Measurements from ENCODE around the gene DIAPH2.

The DIAPH2 gene

DNA sequence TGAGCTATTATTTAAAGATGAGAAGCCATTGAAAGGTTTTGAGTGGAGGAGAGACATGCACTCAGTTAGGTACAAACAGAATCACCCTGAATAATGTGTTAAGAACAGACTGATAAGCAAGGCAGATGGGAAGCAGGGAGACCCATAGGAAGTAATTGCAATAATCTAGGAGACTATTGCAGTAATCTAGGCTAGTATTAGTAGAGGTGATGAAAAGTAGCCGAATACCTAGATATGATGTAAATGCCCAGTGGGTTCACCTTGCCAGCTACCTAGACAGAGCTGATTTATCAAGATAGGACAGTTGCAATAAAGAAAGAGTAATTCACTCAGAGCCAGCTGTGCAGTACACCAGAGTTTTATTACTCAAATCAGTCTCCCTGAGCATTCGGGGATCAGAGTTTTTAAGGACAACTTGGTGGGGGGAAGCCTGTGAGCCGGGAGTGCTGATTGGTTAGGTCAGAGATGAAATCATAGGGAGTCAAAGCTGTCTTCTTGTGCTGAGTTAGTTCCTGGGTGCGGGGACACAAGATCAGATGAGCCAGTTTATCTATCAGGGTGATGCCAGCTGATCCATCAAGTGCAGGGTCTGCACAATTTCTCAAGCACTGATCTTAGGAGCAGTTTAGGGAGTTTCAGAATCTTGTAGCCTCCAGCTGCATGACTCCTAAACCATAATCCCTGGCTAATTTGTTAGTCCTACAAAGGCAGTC is 626.6 kb downstream of the DIAPH2 start:
- H3K36me3 ChIP-seq (ENCODE audit: control insufficient read depth, insufficient read depth, low read length) = no peaks in the 10 kb centered on the region
- no peak overlapping the region for H3K27ac ChIP-seq (ENCODE audit: low read depth, low read length)
- H3K9ac ChIP-seq (ENCODE audit: low read length) = no peak overlapping the region
- H3K4me3 ChIP-seq (ENCODE audit: low read length) = no peak overlapping the region
- H3K27me3 ChIP-seq (ENCODE audit: control insufficient read depth, insufficient read depth, low read length) = no peaks in the 10 kb centered on the region
- no peaks in the 10 kb centered on the region for H3K4me1 ChIP-seq (ENCODE audit: control insufficient read depth, insufficient read depth, low read length)

DNA sequence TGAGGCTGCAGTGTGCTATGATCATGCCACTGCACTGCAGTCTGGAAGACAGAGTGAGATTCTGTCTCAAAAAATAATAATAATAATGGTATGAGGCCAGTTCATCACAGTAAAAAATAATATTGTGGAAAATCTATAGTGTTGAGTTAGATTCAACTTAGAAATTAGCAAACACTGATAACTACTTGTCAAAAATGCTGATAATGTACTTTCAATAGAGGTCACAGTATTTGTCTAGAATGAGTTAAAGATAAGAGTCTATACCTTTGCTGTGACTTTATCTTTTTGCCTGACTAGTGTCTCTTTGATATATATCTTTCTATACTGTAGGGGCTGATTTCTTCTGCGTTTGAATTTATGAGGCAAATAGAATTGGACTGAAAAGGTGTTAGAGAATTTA is 629.7 kb downstream of the DIAPH2 start:
- H3K4me1 ChIP-seq (ENCODE audit: control insufficient read depth, insufficient read depth, low read length) = no peaks in the 10 kb centered on the region
- no peaks in the 10 kb centered on the region for H3K36me3 ChIP-seq (ENCODE audit: control insufficient read depth, insufficient read depth, low read length)
- H3K27me3 ChIP-seq (ENCODE audit: control insufficient read depth, insufficient read depth, low read length) = no peaks in the 10 kb centered on the region
- no peak overlapping the region for H3K27ac ChIP-seq (ENCODE audit: low read depth, low read length)
- H3K4me3 ChIP-seq (ENCODE audit: low read length) = no peak overlapping the region
- no peak overlapping the region for H3K9ac ChIP-seq (ENCODE audit: low read length)

GRCh38 chrX:97315939-97316338 is 631.3 kb downstream of the DIAPH2 start:
- Histone ChIP-seq H3K36me3 (ENCODE audit: control insufficient read depth, insufficient read depth, low read length) (no peaks in the 10 kb centered on the region), H3K9ac (ENCODE audit: low read length) (no peak overlapping the region), H3K4me1 (ENCODE audit: control insufficient read depth, insufficient read depth, low read length) (no peaks in the 10 kb centered on the region), H3K27me3 (ENCODE audit: control insufficient read depth, insufficient read depth, low read length) (no peaks in the 10 kb centered on the region), H3K4me3 (ENCODE audit: low read length) (no peak overlapping the region), H3K27ac (ENCODE audit: low read depth, low read length) (no peak overlapping the region)

GRCh38 chrX:97320305-97320704 is 635.7 kb downstream of the DIAPH2 start:
- Histone ChIP-seq H3K27me3 (ENCODE audit: control insufficient read depth, insufficient read depth, low read length) (no peaks in the 10 kb centered on the region), H3K4me3 (ENCODE audit: low read length) (no peak overlapping the region), H3K36me3 (ENCODE audit: control insufficient read depth, insufficient read depth, low read length) (no peaks in the 10 kb centered on the region), H3K4me1 (ENCODE audit: control insufficient read depth, insufficient read depth, low read length) (no peaks in the 10 kb centered on the region), H3K27ac (ENCODE audit: low read depth, low read length) (no peak overlapping the region), H3K9ac (ENCODE audit: low read length) (no peak overlapping the region)

GRCh38 chrX:97322401-97322800 is 637.8 kb downstream of the DIAPH2 start:
- Histone ChIP-seq H3K36me3 (ENCODE audit: control insufficient read depth, insufficient read depth, low read length) (no peaks in the 10 kb centered on the region), H3K4me1 (ENCODE audit: control insufficient read depth, insufficient read depth, low read length) (no peaks in the 10 kb centered on the region), H3K9ac (ENCODE audit: low read length) (no peak overlapping the region)

DNA sequence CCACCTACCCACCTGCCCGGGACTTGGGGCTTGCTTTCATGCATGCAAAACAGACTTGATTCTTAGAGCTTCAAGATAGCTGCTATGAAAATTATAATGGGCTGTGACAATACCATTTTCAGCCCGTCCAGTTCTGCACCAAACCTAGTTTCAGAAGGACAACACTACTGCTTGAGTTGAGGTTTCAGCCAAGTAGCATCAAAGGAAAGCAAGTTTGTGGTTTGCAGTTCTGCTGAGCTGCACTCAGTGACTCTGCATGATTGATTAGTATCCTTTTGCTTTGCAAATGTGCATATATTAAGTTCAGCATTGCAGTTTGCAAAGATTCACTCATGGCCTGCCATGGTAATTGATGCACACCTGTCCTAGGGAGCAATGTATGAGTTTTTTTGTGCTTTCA is 641.8 kb downstream of the DIAPH2 start:
- Histone ChIP-seq H3K9ac (ENCODE audit: low read length) (no peak overlapping the region), H3K4me3 (ENCODE audit: low read length) (no peak overlapping the region), H3K27me3 (ENCODE audit: control insufficient read depth, insufficient read depth, low read length) (no peaks in the 10 kb centered on the region), H3K36me3 (ENCODE audit: control insufficient read depth, insufficient read depth, low read length) (no peaks in the 10 kb centered on the region), H3K4me1 (ENCODE audit: control insufficient read depth, insufficient read depth, low read length) (no peaks in the 10 kb centered on the region), H3K27ac (ENCODE audit: low read depth, low read length) (no peak overlapping the region)

More at GRCh38 chrX:97322401-97322800, 637.8 kb downstream of the DIAPH2 start:
- Histone ChIP-seq H3K27me3 (ENCODE audit: control insufficient read depth, insufficient read depth, low read length) (no peaks in the 10 kb centered on the region), H3K4me3 (ENCODE audit: low read length) (no peak overlapping the region), H3K27ac (ENCODE audit: low read depth, low read length) (no peak overlapping the region)

DNA sequence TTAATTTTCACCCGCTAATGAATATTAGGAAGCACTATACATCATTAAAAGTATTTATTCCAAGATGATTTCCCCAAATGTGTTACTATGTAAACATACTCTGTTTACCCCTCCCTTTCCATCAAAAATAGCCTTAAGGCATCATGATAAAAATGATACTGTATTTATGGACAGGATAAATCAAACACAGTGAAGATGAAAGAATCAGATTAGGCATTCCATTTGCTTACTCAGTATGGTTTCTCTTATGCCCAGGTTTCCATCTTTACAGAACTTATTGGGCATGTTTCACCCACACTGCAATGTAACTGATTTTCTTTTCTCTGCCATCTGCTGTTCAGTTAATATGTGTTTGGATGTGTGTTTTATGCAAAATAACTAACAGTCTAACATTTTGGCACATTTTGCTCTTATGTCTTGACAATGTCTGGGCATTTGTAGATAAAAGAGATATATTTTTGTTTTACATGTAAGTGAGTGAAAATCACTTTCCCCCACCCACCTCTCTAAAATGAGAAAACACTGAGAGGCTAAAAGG is 644.3 kb downstream of the DIAPH2 start:
- H3K9ac ChIP-seq (ENCODE audit: low read length) = no peak overlapping the region
- H3K27me3 ChIP-seq (ENCODE audit: control insufficient read depth, insufficient read depth, low read length) = no peaks in the 10 kb centered on the region
- H3K36me3 ChIP-seq (ENCODE audit: control insufficient read depth, insufficient read depth, low read length) = no peaks in the 10 kb centered on the region
- no peak overlapping the region for H3K4me3 ChIP-seq (ENCODE audit: low read length)
- no peaks in the 10 kb centered on the region for H3K4me1 ChIP-seq (ENCODE audit: control insufficient read depth, insufficient read depth, low read length)
- H3K27ac ChIP-seq (ENCODE audit: low read depth, low read length) = no peak overlapping the region

DNA sequence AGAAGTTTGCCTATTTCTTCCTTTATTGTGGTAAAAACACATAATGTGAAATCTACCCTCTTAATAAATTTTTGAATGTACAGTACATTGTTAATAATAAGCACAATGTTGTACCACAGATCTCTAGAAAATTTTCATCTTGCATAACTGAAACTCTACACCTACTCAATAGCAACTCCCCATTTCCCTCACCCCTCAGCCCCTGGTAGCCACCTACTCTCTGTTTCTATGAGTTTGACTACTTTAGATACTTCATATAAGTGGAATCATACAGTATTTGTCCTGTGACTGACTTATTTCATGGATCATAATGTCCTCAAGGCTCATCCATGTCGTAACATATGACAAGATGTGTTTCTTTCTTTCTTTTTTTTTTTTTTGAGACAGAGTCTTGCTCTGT is 645.5 kb downstream of the DIAPH2 start:
- Histone ChIP-seq H3K27me3 (ENCODE audit: control insufficient read depth, insufficient read depth, low read length) (no peaks in the 10 kb centered on the region), H3K4me1 (ENCODE audit: control insufficient read depth, insufficient read depth, low read length) (no peaks in the 10 kb centered on the region), H3K27ac (ENCODE audit: low read depth, low read length) (no peak overlapping the region), H3K9ac (ENCODE audit: low read length) (no peak overlapping the region), H3K36me3 (ENCODE audit: control insufficient read depth, insufficient read depth, low read length) (no peaks in the 10 kb centered on the region), H3K4me3 (ENCODE audit: low read length) (no peak overlapping the region)

GRCh38 chrX:97332963-97333362 is 648.3 kb downstream of the DIAPH2 start:
- H3K4me3 ChIP-seq (ENCODE audit: low read length) = no peak overlapping the region
- no peaks in the 10 kb centered on the region for H3K4me1 ChIP-seq (ENCODE audit: control insufficient read depth, insufficient read depth, low read length)
- H3K27ac ChIP-seq (ENCODE audit: low read depth, low read length) = no peak overlapping the region
- no peak overlapping the region for H3K9ac ChIP-seq (ENCODE audit: low read length)
- no peaks in the 10 kb centered on the region for H3K36me3 ChIP-seq (ENCODE audit: control insufficient read depth, insufficient read depth, low read length)
- no peaks in the 10 kb centered on the region for H3K27me3 ChIP-seq (ENCODE audit: control insufficient read depth, insufficient read depth, low read length)

DNA sequence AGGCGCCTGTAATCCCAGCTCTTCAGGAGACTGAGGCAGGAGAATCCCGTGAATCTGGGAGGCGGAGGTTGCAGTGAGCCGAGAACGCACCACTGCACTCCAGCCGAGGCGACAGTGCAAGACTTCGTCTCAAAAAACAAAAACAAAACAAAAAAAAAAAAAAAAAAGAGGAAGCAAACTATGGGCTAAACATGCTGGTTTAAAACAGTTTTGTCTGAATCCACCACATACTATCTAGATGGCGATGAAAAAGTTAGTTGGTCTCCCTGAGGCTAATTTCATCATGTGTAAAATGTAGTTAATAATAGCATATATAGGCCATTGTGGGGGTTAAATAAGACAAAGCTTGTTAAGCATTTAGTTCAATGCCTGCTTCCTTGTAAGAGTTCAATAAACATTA is 650.2 kb downstream of the DIAPH2 start:
- no peak overlapping the region for H3K4me3 ChIP-seq (ENCODE audit: low read length)
- no peaks in the 10 kb centered on the region for H3K4me1 ChIP-seq (ENCODE audit: control insufficient read depth, insufficient read depth, low read length)
- H3K27me3 ChIP-seq (ENCODE audit: control insufficient read depth, insufficient read depth, low read length) = no peaks in the 10 kb centered on the region
- no peaks in the 10 kb centered on the region for H3K36me3 ChIP-seq (ENCODE audit: control insufficient read depth, insufficient read depth, low read length)
- no peak overlapping the region for H3K9ac ChIP-seq (ENCODE audit: low read length)
- H3K27ac ChIP-seq (ENCODE audit: low read depth, low read length) = no peak overlapping the region

DNA sequence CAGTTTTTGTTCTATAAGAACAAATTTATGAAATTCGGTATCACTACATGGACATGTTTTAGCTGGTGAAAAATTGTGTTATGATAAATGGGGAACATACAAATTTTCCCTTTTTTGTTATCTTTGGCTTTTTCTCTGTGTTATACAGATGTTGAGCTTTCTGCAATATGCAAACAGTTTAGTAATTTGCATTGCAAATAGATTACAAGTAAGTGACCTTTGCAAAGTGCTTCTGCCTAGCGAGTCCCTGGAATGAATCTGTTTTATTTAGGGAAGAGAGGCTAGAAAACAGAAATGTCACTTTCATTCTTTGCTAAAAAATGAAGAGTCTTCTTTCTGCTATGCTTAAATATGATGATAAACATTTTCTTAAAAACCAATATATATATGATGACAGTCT is 660.1 kb downstream of the DIAPH2 start:
- no peak overlapping the region for H3K27ac ChIP-seq (ENCODE audit: low read depth, low read length)
- H3K27me3 ChIP-seq (ENCODE audit: control insufficient read depth, insufficient read depth, low read length) = no peaks in the 10 kb centered on the region

DNA sequence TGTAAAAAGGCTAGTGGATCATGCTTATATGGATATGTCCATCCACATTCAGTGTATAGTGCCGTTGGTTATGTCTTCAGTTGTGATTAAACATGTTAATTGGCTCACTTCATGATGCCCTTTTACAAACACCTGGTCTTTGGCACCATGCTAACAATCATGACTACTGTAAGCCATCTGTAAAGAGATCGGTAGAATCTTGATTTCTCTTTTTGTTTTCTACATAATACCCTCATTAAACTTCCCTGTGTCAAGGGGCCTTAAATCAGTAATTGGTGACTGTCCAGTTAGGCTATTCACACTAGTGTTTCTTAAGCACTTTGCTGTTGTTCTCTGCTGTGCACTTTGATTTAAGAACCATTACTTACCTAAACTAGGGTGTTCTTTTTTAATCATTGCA is 674.3 kb downstream of the DIAPH2 start:
- Histone ChIP-seq H3K36me3 (ENCODE audit: control insufficient read depth, insufficient read depth, low read length) (no peaks in the 10 kb centered on the region), H3K4me3 (ENCODE audit: low read length) (no peak overlapping the region), H3K27me3 (ENCODE audit: control insufficient read depth, insufficient read depth, low read length) (no peaks in the 10 kb centered on the region), H3K9ac (ENCODE audit: low read length) (no peak overlapping the region), H3K27ac (ENCODE audit: low read depth, low read length) (no peak overlapping the region), H3K4me1 (ENCODE audit: control insufficient read depth, insufficient read depth, low read length) (no peaks in the 10 kb centered on the region)

More for the DNA sequence above, 660.1 kb downstream of the DIAPH2 start:
- Histone ChIP-seq H3K36me3 (ENCODE audit: control insufficient read depth, insufficient read depth, low read length) (no peaks in the 10 kb centered on the region), H3K4me1 (ENCODE audit: control insufficient read depth, insufficient read depth, low read length) (no peaks in the 10 kb centered on the region), H3K9ac (ENCODE audit: low read length) (no peak overlapping the region), H3K4me3 (ENCODE audit: low read length) (no peak overlapping the region)

DNA sequence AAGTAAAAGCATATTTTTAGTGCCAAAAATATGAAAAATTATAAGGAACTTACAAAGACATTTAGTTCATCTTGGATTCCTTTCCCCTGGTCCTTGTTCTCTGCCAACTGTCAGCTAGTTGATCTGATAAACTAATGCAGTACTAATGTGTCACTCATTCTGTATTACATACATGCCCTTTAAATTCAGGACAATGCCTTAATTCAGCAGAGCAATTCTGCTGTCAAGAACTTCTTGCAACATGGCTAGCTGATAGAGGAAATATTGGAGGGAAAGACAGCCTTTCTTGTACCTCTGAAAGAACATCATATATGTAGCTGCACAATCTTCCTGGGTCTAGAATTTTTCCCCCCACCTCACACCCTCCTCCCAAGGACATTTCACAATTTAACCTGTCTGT is 679.2 kb downstream of the DIAPH2 start:
- H3K27ac ChIP-seq (ENCODE audit: low read depth, low read length) = no peak overlapping the region
- no peaks in the 10 kb centered on the region for H3K36me3 ChIP-seq (ENCODE audit: control insufficient read depth, insufficient read depth, low read length)
- H3K27me3 ChIP-seq (ENCODE audit: control insufficient read depth, insufficient read depth, low read length) = no peaks in the 10 kb centered on the region
- H3K4me3 ChIP-seq (ENCODE audit: low read length) = no peak overlapping the region
- H3K9ac ChIP-seq (ENCODE audit: low read length) = no peak overlapping the region
- no peaks in the 10 kb centered on the region for H3K4me1 ChIP-seq (ENCODE audit: control insufficient read depth, insufficient read depth, low read length)
